Spinal cord (tissue), 10 donors: ENCODE measurements around the gene IDH3G. TPM values are rescaled to one million over a fixed set of nuclear protein-coding genes. Genes with fewer than 3 reads are reported as not detected.

Experiments
- DNase-seq, 6 donors: peaks; one replicate each; pipeline versions ENCODE4 v3.0.0 to v3.0.0-alpha.2; 2013 to 2015; ENCODE audit warnings: low spot score in 6 of 6, low read depth in 4 of 6
- H3K27ac ChIP-seq: one replicate; pipeline ENCODE4 v1.5.1; 2013; ENCODE audit warnings: low read depth, low read length, control low read depth
- H3K27me3 ChIP-seq: one replicate; pipeline ENCODE4 v1.6.1; 2013; ENCODE audit warnings: low read length; ENCODE audit not compliant: control insufficient read depth, insufficient read depth
- H3K36me3 ChIP-seq: one replicate; pipeline ENCODE4 v1.6.1; 2013; ENCODE audit warnings: low read length; ENCODE audit not compliant: control insufficient read depth, insufficient read depth
- H3K4me1 ChIP-seq: one replicate; pipeline ENCODE4 v1.6.1; 2013; ENCODE audit warnings: low read length; ENCODE audit not compliant: control insufficient read depth, insufficient read depth
- H3K4me3 ChIP-seq: one replicate; pipeline ENCODE4 v1.5.1; 2013; ENCODE audit warnings: low read depth, low read length, control low read depth
- H3K9me3 ChIP-seq: one replicate; pipeline ENCODE4 v1.6.1; 2013; ENCODE audit warnings: low read length; ENCODE audit not compliant: control insufficient read depth, insufficient read depth
- WGBS: methylation state at CpG from one replicate; pipeline ENCODE4 v1.1.5; 2013; ENCODE audit warnings: missing lambda C conversion rate; ENCODE audit not compliant: insufficient coverage; 5-methylcytosine and 5-hydroxymethylcytosine counted together
- polyA plus RNA-seq, 2 donors: library from polyadenylated mRNA; unstranded; fragments of 120-200 nt; gene quantifications; one replicate each; pipeline ENCODE4 v1.2.1, GENCODE V29; 2013; ENCODE audit not compliant: insufficient read length in 2 of 2
- total RNA-seq, 2 donors: library from RNA; depleted of rRNA in 1 of 2; stranded (reverse); fragments of 120-200 nt in 1 of 2; fragments of >200 nt in 1 of 2; gene quantifications; one replicate each; pipeline versions ENCODE4 v1.2.3 to v1.2.4, GENCODE V29; 2013 to 2014
- donor health status: healthy.

IDH3G gene
- total and polyA plus RNA-seq, 4 donors: 36.3 to 138 (median 90.4) TPM

- H3K9me3 ChIP-seq: no peaks in the 10 kb centered on the region
- no peak for DNase-seq
- no peak overlapping the region for H3K27ac ChIP-seq
- WGBS: 87% methylated on average over 25 of the region's 25 CpGs
- H3K4me1 ChIP-seq: peaks cover 21% of the 10 kb centered on the region
- no peaks in the 10 kb centered on the region for H3K27me3 ChIP-seq
- H3K4me3 ChIP-seq: no peak overlapping the region
- peaks cover 82% of the 10 kb centered on the region for H3K36me3 ChIP-seq
Observed at GRCh38 chrX:153804621-153805020, 10.4 kb upstream of the IDH3G start.

GRCh38 chrX:153804100-153804595 is 10.0 kb upstream of the IDH3G start:
- H3K27ac ChIP-seq: no peak overlapping the region
- no peak overlapping the region for H3K4me3 ChIP-seq
- H3K36me3 ChIP-seq: peaks cover 83% of the 10 kb centered on the region
- WGBS: 93% methylated on average over 34 of the region's 34 CpGs
- H3K4me1 ChIP-seq: peaks cover 24% of the 10 kb centered on the region
- no peaks in the 10 kb centered on the region for H3K27me3 ChIP-seq
- DNase-seq: no peak
- no peaks in the 10 kb centered on the region for H3K9me3 ChIP-seq

DNA sequence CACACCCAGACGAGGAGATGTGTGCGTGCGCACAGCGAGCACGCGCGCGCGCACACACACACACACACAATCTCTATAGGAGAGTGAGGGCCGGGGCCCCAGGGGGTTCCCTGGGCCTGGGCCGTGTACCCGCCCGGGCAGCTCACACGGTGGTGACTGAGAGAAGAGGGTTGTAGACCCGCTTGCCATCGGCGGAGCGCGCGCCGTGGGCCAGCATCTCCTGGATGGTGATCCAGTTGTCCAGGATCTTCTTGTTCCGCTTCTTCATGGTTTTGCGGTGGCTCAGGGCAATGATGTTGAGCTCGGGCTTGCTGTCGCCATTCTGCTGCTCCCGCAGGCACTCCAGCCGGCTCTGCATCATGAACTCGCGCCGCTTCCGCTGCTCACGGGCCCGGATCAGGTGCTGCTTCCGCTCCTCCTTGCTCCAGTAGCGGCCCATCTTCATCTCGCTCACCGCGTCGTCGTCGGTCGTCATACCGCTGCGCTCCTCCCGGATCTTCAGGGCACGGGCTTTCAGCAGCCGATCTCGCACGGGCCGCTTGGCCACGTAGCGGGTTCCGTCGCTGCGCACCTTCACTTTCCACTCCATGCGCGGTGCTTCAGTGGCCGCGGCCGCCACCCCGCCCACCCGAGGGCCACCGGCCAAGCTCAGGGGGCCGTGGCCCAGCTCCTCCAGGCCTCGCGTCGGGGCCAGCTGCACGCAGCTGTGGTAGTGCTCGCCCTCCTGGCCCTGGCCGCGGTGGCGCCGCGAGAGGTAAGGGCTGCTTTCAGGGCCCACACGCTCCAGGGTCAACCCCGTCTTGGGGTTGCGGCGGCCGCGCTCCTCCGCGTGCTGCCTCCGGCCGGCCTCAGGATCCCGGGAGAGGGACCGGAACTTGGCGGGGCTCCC is 9.3 kb upstream of the IDH3G start:
- Histone ChIP-seq H3K9me3 (no peaks in the 10 kb centered on the region), H3K36me3 (peaks cover 87% of the 10 kb centered on the region), H3K4me1 (peaks cover 24% of the 10 kb centered on the region), H3K4me3 (no peak overlapping the region), H3K27me3 (no peaks in the 10 kb centered on the region), H3K27ac (no peak overlapping the region)
- WGBS: 93% methylated on average over 74 of the region's 87 CpGs
- no peak for DNase-seq

- H3K27ac ChIP-seq: no peak overlapping the region
- H3K4me3 ChIP-seq: no peak overlapping the region
- peaks cover 24% of the 10 kb centered on the region for H3K4me1 ChIP-seq
- 65% methylated on average over 14 of the region's 14 CpGs for WGBS
- H3K36me3 ChIP-seq: peaks cover 87% of the 10 kb centered on the region
- no peaks in the 10 kb centered on the region for H3K27me3 ChIP-seq
- DNase-seq: no peak
- no peaks in the 10 kb centered on the region for H3K9me3 ChIP-seq
Observed at GRCh38 chrX:153802513-153803045, 8.4 kb upstream of the IDH3G start.

DNA sequence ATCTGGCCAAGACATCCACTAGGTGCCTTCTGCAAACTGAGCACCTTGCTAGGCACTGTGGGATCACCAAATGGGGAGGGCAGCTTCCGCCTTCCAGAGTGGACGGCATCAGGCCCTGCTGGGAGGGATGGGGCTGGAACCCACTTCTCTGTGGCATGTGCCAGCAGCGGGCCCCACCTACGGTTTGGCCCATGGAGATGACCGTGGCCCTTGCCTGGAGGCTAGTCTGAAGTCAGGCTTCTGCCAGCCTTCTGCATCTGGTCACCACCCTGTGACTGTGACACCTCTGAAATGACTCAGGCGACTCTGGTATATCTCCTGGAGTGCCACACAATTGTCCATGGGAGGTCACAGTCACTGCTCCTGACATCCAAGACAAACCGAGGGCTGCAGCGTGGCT is 7.5 kb upstream of the IDH3G start:
- Histone ChIP-seq H3K27ac (no peak overlapping the region), H3K4me1 (peaks cover 31% of the 10 kb centered on the region), H3K36me3 (peaks cover 88% of the 10 kb centered on the region), H3K4me3 (no peak overlapping the region), H3K27me3 (no peaks in the 10 kb centered on the region), H3K9me3 (peaks cover 2% of the 10 kb centered on the region)
- DNase-seq: no peak
- WGBS: 84% methylated on average over 8 of the region's 8 CpGs

DNA sequence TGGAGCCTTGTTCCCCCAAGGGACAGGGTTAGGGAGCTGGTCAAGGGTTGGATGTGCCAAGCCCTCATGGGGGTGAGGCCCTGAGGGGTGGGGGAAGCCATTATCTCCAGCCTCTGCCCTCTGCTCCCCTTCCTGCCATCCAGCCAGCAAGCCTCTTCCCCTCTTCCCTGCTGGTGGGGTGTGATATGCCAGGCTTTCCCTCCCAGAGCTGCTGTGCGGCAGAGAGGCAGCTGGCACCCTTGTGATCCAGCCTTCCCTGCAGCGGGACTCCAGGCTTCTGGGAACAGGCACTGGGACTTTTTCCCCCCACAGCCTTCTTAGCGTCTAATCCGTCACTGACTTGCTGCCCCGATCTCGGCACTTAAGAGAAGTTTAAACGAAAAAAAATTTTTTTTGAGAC is 6.6 kb upstream of the IDH3G start:
- no peak for DNase-seq
- Histone ChIP-seq H3K4me3 (no peak overlapping the region), H3K4me1 (peaks cover 41% of the 10 kb centered on the region), H3K27me3 (no peaks in the 10 kb centered on the region), H3K36me3 (peaks cover 86% of the 10 kb centered on the region), H3K27ac (no peak overlapping the region), H3K9me3 (peaks cover 2% of the 10 kb centered on the region)
- WGBS: 73% methylated on average over 5 of the region's 7 CpGs

GRCh38 chrX:153800177-153800722 is 6.1 kb upstream of the IDH3G start:
- Histone ChIP-seq H3K4me3 (no peak overlapping the region), H3K27ac (no peak overlapping the region), H3K27me3 (no peaks in the 10 kb centered on the region), H3K4me1 (peaks cover 46% of the 10 kb centered on the region), H3K36me3 (peaks cover 82% of the 10 kb centered on the region), H3K9me3 (peaks cover 2% of the 10 kb centered on the region)
- WGBS: 65% methylated on average over 13 of the region's 16 CpGs
- no peak for DNase-seq

GRCh38 chrX:153799326-153799725 is 5.2 kb upstream of the IDH3G start:
- H3K4me1 ChIP-seq: peaks cover 53% of the 10 kb centered on the region
- H3K4me3 ChIP-seq: no peak overlapping the region
- H3K27ac ChIP-seq: no peak overlapping the region
- H3K27me3 ChIP-seq: no peaks in the 10 kb centered on the region
- DNase-seq: no peak
- peaks cover 72% of the 10 kb centered on the region for H3K36me3 ChIP-seq
- peaks cover 2% of the 10 kb centered on the region for H3K9me3 ChIP-seq
- WGBS: 87% methylated on average over 3 of the region's 5 CpGs

DNA sequence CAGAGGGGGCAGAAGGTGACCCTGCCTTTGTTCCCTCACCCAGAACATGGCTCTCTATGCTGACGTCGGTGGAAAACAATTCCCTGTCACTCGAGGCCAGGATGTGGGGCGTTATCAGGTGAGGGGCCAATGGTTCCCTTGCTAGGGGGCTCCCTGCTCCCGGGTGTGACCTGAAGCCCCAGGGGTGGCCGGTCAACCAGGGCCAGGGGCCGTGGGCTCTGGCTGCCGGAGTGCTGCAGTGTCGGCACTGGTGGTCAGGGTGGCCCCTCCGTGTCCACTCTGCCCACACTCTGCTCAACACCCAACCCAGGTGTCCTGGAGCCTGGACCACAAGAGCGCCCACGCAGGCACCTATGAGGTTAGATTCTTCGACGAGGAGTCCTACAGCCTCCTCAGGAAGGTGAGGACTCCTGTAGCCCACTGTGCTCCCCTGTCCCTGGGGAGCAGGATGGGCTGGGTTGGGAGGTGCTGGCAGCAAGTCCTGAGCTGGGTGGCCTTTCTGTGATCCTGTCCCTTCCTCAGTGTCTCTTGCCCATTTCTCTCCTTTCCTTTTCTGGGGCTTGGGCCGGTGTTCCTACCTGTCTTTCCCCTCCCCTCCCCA is 3.3 kb upstream of the IDH3G start:
- Histone ChIP-seq H3K36me3 (peaks cover 54% of the 10 kb centered on the region), H3K4me1 (peaks cover 65% of the 10 kb centered on the region), H3K4me3 (no peak overlapping the region), H3K27ac (no peak overlapping the region), H3K27me3 (no peaks in the 10 kb centered on the region), H3K9me3 (peaks cover 2% of the 10 kb centered on the region)
- DNase-seq: no peak
- 91% methylated on average over 14 of the region's 15 CpGs for WGBS
